ENCODE data around the gene ADORA3. TPM values are rescaled to one million over a fixed set of nuclear protein-coding genes. Genes with fewer than 3 reads are reported as not detected.

ADORA3 gene
- total and polyA plus RNA-seq, 2 of the 8 experiments (the other 6 are each of a cell fraction or from before 2014, with no cell fraction given), result 0.03 TPM; not detected in 1

- TF ChIP-seq HDAC2 (IDR thresholded peaks at IDR 0.05; ENCODE audit: borderline replicate concordance in 1 of 2, low read depth in 2 of 2, low read length in 2 of 2) (no peak), POU5F1 (IDR thresholded peaks at IDR 0.05; ENCODE audit: low read depth, low read length) (no peak), CHD2 (IDR thresholded peaks at IDR 0.05; ENCODE audit: low read length) (no peak), CHD1 (IDR thresholded peaks at IDR 0.05; ENCODE audit: low read depth, low read length) (no peak)
These were observed 33.9 kb downstream of the ADORA3 start (continued) for GRCh38 chr1:111469539-111469938.

All from H1 (cell line).